IMR-90 (cell line): ENCODE measurements around the gene EMD. TPM values are rescaled to one million over a fixed set of nuclear protein-coding genes. Genes with fewer than 3 reads are reported as not detected.
A peak's percentile ranks its signal among the peaks of the same experiment; 100 is the strongest.

Experiments used
- ATAC-seq: fragments of 200-7000 bp; cut with Tn5 transposase; 2 replicates; pipeline ENCODE4 v1.9.1; 2020; ENCODE audit warnings: low read depth, mild to moderate bottlenecking, moderate library complexity
- BruUV-seq: library from RNA; stranded (reverse); fragments of 400-500 nt; replicated peaks from 2 replicates; lab custom pipeline; 2021; lab: Mats Ljungman, UMichigan
- CTCF ChIA-PET: fragments of 300-600 bp; formaldehyde crosslinking; extraction: SDS; loops from one replicate; lab custom pipeline; 2021; ENCODE audit warnings: antibody characterized with exemption; lab: Yijun Ruan, JAX
- POLR2A ChIA-PET: fragments of 300-600 bp; sonication (Branson Sonifier 250); formaldehyde crosslinking; loops from one replicate; lab custom pipeline; 2022; ENCODE audit warnings: antibody characterized with exemption; ENCODE audit not compliant: unreplicated experiment; lab: Charles Lee
- DNase-seq: peaks from one replicate; pipeline ENCODE4 v3.0.0; 2013
- H2AFZ ChIP-seq: replicated peaks from 2 replicates; pipeline ENCODE3; 2013; ENCODE audit warnings: low read length, mild to moderate bottlenecking; ENCODE audit not compliant: poor library complexity
- H2AK5ac ChIP-seq: 2 replicates; pipeline ENCODE4 v1.6.1; 2013; ENCODE audit warnings: low read depth, low read length, inconsistent platforms
- H2AK9ac ChIP-seq: replicated peaks from 2 replicates; pipeline ENCODE3; 2013; ENCODE audit warnings: mild to moderate bottlenecking, low read depth, low read length, moderate library complexity; ENCODE audit not compliant: poor library complexity
- H2BK120ac ChIP-seq: 2 replicates; pipeline ENCODE4 v1.6.1; 2013; ENCODE audit warnings: low read depth, low read length, inconsistent platforms
- H2BK15ac ChIP-seq: 3 replicates; pipeline ENCODE4 v1.6.1; 2013; ENCODE audit warnings: low read depth, low read length, inconsistent platforms
- H2BK20ac ChIP-seq: 2 replicates; pipeline ENCODE4 v1.6.1; 2013; ENCODE audit warnings: low read depth, mild to moderate bottlenecking, inconsistent platforms, low read length, moderate library complexity
- H2BK5ac ChIP-seq: 2 replicates; pipeline ENCODE4 v1.6.1; 2013; ENCODE audit warnings: mild to moderate bottlenecking, low read depth, low read length, inconsistent platforms; ENCODE audit not compliant: poor library complexity, severe bottlenecking
- H3K14ac ChIP-seq: replicated peaks from 2 replicates; pipeline ENCODE4 v1.6.1; 2013; ENCODE audit warnings: low read depth, low read length, inconsistent platforms
- H3K18ac ChIP-seq: 2 replicates; pipeline ENCODE4 v1.6.1; 2013; ENCODE audit warnings: low read depth, low read length, control low read depth
- H3K23ac ChIP-seq: 2 replicates; pipeline ENCODE4 v1.6.1; 2013; ENCODE audit warnings: low read depth, low read length, inconsistent platforms
- H3K27ac ChIP-seq: 2 replicates; pipeline ENCODE4 v1.5.1; 2013; ENCODE audit warnings: mild to moderate bottlenecking, control low read depth, low read length; ENCODE audit not compliant: insufficient read depth
- H3K27me3 ChIP-seq: 2 replicates; pipeline ENCODE4 v1.6.1; 2013; ENCODE audit warnings: low read length; ENCODE audit not compliant: control insufficient read depth, insufficient read depth
- H3K36me3 ChIP-seq: 2 replicates; pipeline ENCODE4 v1.6.1; 2013; ENCODE audit warnings: low read length, mixed read lengths; ENCODE audit not compliant: control insufficient read depth, insufficient read depth
- H3K4ac ChIP-seq: 2 replicates; pipeline ENCODE4 v1.6.1; 2013; ENCODE audit warnings: low read depth, low read length, inconsistent platforms
- H3K4me1 ChIP-seq: 2 replicates; pipeline ENCODE4 v1.6.1; 2013; ENCODE audit warnings: low read length, mixed read lengths; ENCODE audit not compliant: control insufficient read depth, insufficient read depth
- H3K4me2 ChIP-seq: 2 replicates; pipeline ENCODE4 v1.6.1; 2013; ENCODE audit warnings: low read depth, mild to moderate bottlenecking, control low read depth, low read length, moderate library complexity
- H3K4me3 ChIP-seq: 2 replicates; pipeline ENCODE4 v1.5.1; 2013; ENCODE audit warnings: low read depth, mild to moderate bottlenecking, control low read depth, low read length, moderate library complexity; ENCODE audit not compliant: insufficient read depth
- H3K56ac ChIP-seq: 2 replicates; pipeline ENCODE4 v1.6.1; 2013; ENCODE audit warnings: low read length, inconsistent platforms; ENCODE audit not compliant: insufficient read depth; ENCODE audit errors: extremely low read depth
- H3K79me1 ChIP-seq, 2 experiments: 2 replicates each; pipeline ENCODE4 v1.6.1; 2013; ENCODE audit warnings: low read length in 2 of 2, inconsistent platforms in 1 of 2, low read depth in 1 of 2
- H3K9ac ChIP-seq: 2 replicates; pipeline ENCODE4 v1.6.1; 2013; ENCODE audit warnings: low read depth, low read length, control low read depth
- H3K9me1 ChIP-seq: 2 replicates; pipeline ENCODE4 v1.6.1; 2013; ENCODE audit warnings: low read length, inconsistent platforms; ENCODE audit not compliant: insufficient read depth
- H3K9me3 ChIP-seq: 2 replicates; pipeline ENCODE4 v1.6.1; 2013; ENCODE audit warnings: low read length; ENCODE audit not compliant: control insufficient read depth, insufficient read depth
- H4K20me1 ChIP-seq: 2 replicates; pipeline ENCODE4 v1.6.1; 2013; ENCODE audit warnings: low read length, inconsistent platforms; ENCODE audit not compliant: insufficient read depth
- H4K5ac ChIP-seq: 2 replicates; pipeline ENCODE4 v1.6.1; 2013; ENCODE audit warnings: mild to moderate bottlenecking, low read depth, low read length, control low read depth
- H4K8ac ChIP-seq, 2 experiments: 2 replicates each; pipeline ENCODE4 v1.6.1; 2013; ENCODE audit warnings: low read depth in 2 of 2, low read length in 2 of 2, control low read depth in 1 of 2, inconsistent platforms in 1 of 2
- H4K91ac ChIP-seq: 2 replicates; pipeline ENCODE4 v1.6.1; 2013; ENCODE audit warnings: low read depth, low read length, inconsistent platforms; ENCODE audit not compliant: insufficient read depth
- BHLHE40 ChIP-seq: fragments of 150-350 bp; IDR thresholded peaks from 2 replicates; pipeline ENCODE4 v1.6.1; 2016; ENCODE audit warnings: mild to moderate bottlenecking, low read depth, low read length
- CEBPB ChIP-seq: IDR thresholded peaks from 2 replicates; pipeline ENCODE4 v1.6.1; 2012; ENCODE audit warnings: low read depth, low read length, improper control_type of control experiment
- FOS ChIP-seq: fragments of 150-350 bp; IDR thresholded peaks from 2 replicates; pipeline ENCODE4 v1.6.1; 2016; ENCODE audit warnings: low read depth, low read length
- MAZ ChIP-seq: IDR thresholded peaks from 2 replicates; pipeline ENCODE4 v1.6.1; 2012; ENCODE audit warnings: low read depth, mild to moderate bottlenecking, low read length, improper control_type of control experiment, moderate library complexity, borderline replicate concordance
- POLR2A ChIP-seq: IDR thresholded peaks from 2 replicates; pipeline ENCODE4 v1.6.1; 2012; ENCODE audit warnings: mild to moderate bottlenecking, low read depth, low read length
- RCOR1 ChIP-seq: IDR thresholded peaks from 2 replicates; pipeline ENCODE4 v1.6.1; 2012; ENCODE audit warnings: mild to moderate bottlenecking, low read length, improper control_type of control experiment; ENCODE audit not compliant: insufficient replicate concordance
- RFX5 ChIP-seq: IDR thresholded peaks from 2 replicates; pipeline ENCODE4 v1.8.0; 2012; ENCODE audit warnings: low read depth, mild to moderate bottlenecking, low read length, moderate library complexity
- SMC3 ChIP-seq: fragments of 150-350 bp; IDR thresholded peaks from 2 replicates; pipeline ENCODE4 v1.6.1; 2016; ENCODE audit warnings: low read depth, mild to moderate bottlenecking, antibody characterized with exemption, low read length, moderate library complexity
- USF2 ChIP-seq: fragments of 150-350 bp; IDR thresholded peaks from 2 replicates; pipeline ENCODE4 v1.6.1; 2017; ENCODE audit warnings: mild to moderate bottlenecking, antibody characterized with exemption, low read length, low read depth
- WGBS, 2 experiments: methylation state at CpG; one replicate each; pipeline versions ENCODE4 v1.1.5 to v1.1.7; 2013; ENCODE audit warnings: missing lambda C conversion rate in 2 of 2; ENCODE audit not compliant: insufficient read length in 1 of 2; ENCODE audit errors: extremely low coverage in 2 of 2; 5-methylcytosine and 5-hydroxymethylcytosine counted together
- dilution Hi-C: fragments of 300-500 bp; cut with HindIII; formaldehyde crosslinking; loops from one replicate; pipeline ENCODE4 v1.14.3; 2018; ENCODE audit warnings: low sequenced_read_pairs; ENCODE audit not compliant: unreplicated experiment
- in situ Hi-C: fragments of 300-500 bp; cut with MboI; formaldehyde crosslinking; loops from 3 replicates; pipeline ENCODE4 v1.14.3; 2019; ENCODE audit warnings: low sequenced_read_pairs, inconsistent platforms, mixed read lengths
- intact Hi-C: fragments of 100-400 bp; cut with micrococcal nuclease; formaldehyde crosslinking; loops from 2 replicates; pipeline ENCODE4 v1.10.0; 2022
- polyA plus RNA-seq, 3 experiments: library from polyadenylated mRNA; depleted of rRNA; stranded (reverse); fragments of >200 nt; gene quantifications; 2 replicates each; pipeline ENCODE4 v1.2.3, GENCODE V29; 2012; ENCODE audit warnings: low replicate concordance in 1 of 3
- total RNA-seq: library from RNA; depleted of rRNA; stranded (reverse); fragments of >200 nt; gene quantifications from 2 replicates; pipeline ENCODE4 v1.2.3, GENCODE V29; 2012

EMD gene
- total and polyA plus RNA-seq, 2 of the 4 experiments (the other 2 are of a cell fraction) = 9.9 to 80.6 TPM

- Histone ChIP-seq H3K4ac (no peak overlapping the region), H3K27ac (no peak overlapping the region), H3K9ac (no peak overlapping the region), H2BK5ac (no peak overlapping the region), H4K20me1 (peaks cover 100% of the 10 kb centered on the region), H3K18ac (no peak overlapping the region), H2BK20ac (no peak overlapping the region), H3K4me1 (no peaks in the 10 kb centered on the region), H2AK9ac (no peak overlapping the region), H3K4me2 (no peak overlapping the region), H3K36me3 (peaks cover 98% of the 10 kb centered on the region), H3K27me3 (no peaks in the 10 kb centered on the region), H2AFZ (peak overlapping the region; percentile 56), H4K8ac (no peak overlapping the region), H4K5ac (no peak overlapping the region), H3K9me3 (no peaks in the 10 kb centered on the region), H3K56ac (no peak overlapping the region), H3K79me1 (peaks cover 10 to 45% of the 10 kb centered on the region in 2 experiments; a peak in 3 of 4 replicates), H3K9me1 (no peaks in the 10 kb centered on the region), H2AK5ac (no peak overlapping the region), H2BK15ac (no peak overlapping the region), H2BK120ac (no peak overlapping the region), H3K14ac (no peak overlapping the region), H3K23ac (no peak overlapping the region), H4K91ac (no peak overlapping the region), H3K4me3 (no peak overlapping the region)
- intact Hi-C loops = no loop called here
- dilution Hi-C loops = no loop called here
- DNase-seq (no peak), ATAC-seq (no peak; the same call in 1 of the 2 replicates)
- POLR2A ChIA-PET = no interaction called here
- CTCF ChIA-PET = no interaction called here
- WGBS, 2 experiments = 68% methylated on average over 2 of the region's 14 CpGs; no CpG with 5 or more reads in 1 of the 2 experiments
- in situ Hi-C loops = no loop called here
- no peak for TF ChIP-seq RFX5
- TF ChIP-seq CEBPB = no peak
- no peak for TF ChIP-seq BHLHE40
- TF ChIP-seq FOS = no peak
- TF ChIP-seq RCOR1 = no peak
- no peak for TF ChIP-seq MAZ
- TF ChIP-seq SMC3 = no peak
- TF ChIP-seq USF2 = no peak
- TF ChIP-seq POLR2A = no peak
- no TSS peak for BruUV-seq
Measured at GRCh38 chrX:154354013-154354412, 25.1 kb upstream of the EMD start.
